Measurements from ENCODE around the gene TNFSF4. TPM values are rescaled to one million over a fixed set of nuclear protein-coding genes. Genes with fewer than 3 reads are reported as not detected.

TNFSF4 gene
- total RNA-seq, 2 donors from 2014 or later = 3.3 to 6.2 TPM

GRCh38 chr1:173148971-173149370 is 58.2 kb downstream of the TNFSF4 start:
- Histone ChIP-seq H3K36me3 (ENCODE audit: control insufficient read depth, insufficient read depth, low read length) (no peaks in the 10 kb centered on the region), H3K27ac (ENCODE audit: low read depth, low read length) (no peak overlapping the region), H3K9me3 (ENCODE audit: control insufficient read depth, low read length) (peaks cover 13% of the 10 kb centered on the region), H3K4me1 (ENCODE audit: control insufficient read depth, insufficient read depth, low read length) (no peaks in the 10 kb centered on the region), H3K4me3 (ENCODE audit: low read length) (no peak overlapping the region), H3K27me3 (ENCODE audit: control insufficient read depth, insufficient read depth, low read length, poor library complexity, severe bottlenecking) (no peaks in the 10 kb centered on the region), H3K9ac (ENCODE audit: extremely low read depth, low read length, poor library complexity, severe bottlenecking) (no peak overlapping the region)
- WGBS, 2 experiments (ENCODE audit: insufficient coverage in 1 of 2, insufficient read length in 1 of 2) = 94 to 100% methylated on average over 1 of the region's 2 CpGs
- DNase-seq = no peak
- no peak overlapping the region for H3K4me3 Mint-ChIP-seq
- no peak for TF ChIP-seq CTCF (conservative IDR thresholded peaks at IDR 0.05)
- H3K27me3 Mint-ChIP-seq (ENCODE audit: insufficient read depth) = peaks cover 3% of the 10 kb centered on the region
- peaks cover 4% of the 10 kb centered on the region for H3K36me3 Mint-ChIP-seq (ENCODE audit: low read depth)
- H3K4me1 Mint-ChIP-seq = no peaks in the 10 kb centered on the region
- no peak overlapping the region for H3K27ac Mint-ChIP-seq
- H3K9me3 Mint-ChIP-seq = peaks cover 24% of the 10 kb centered on the region

GRCh38 chr1:173148545-173148944 is 58.6 kb downstream of the TNFSF4 start:
- WGBS, 2 experiments (ENCODE audit: insufficient coverage in 1 of 2, insufficient read length in 1 of 2) = 86% methylated on average over 1 to 2 of the region's 2 CpGs
- H3K9me3 Mint-ChIP-seq = peaks cover 20% of the 10 kb centered on the region

GRCh38 chr1:173140733-173141132 is 66.4 kb downstream of the TNFSF4 start:
- H3K4me3 Mint-ChIP-seq = no peak overlapping the region
- no peak overlapping the region for H3K27ac ChIP-seq (ENCODE audit: low read depth, low read length)
- no peak overlapping the region for H3K4me3 ChIP-seq (ENCODE audit: low read length)
- H3K36me3 ChIP-seq (ENCODE audit: control insufficient read depth, insufficient read depth, low read length) = no peaks in the 10 kb centered on the region
- H3K27me3 ChIP-seq (ENCODE audit: control insufficient read depth, insufficient read depth, low read length, poor library complexity, severe bottlenecking) = no peaks in the 10 kb centered on the region
- H3K9ac ChIP-seq (ENCODE audit: extremely low read depth, low read length, poor library complexity, severe bottlenecking) = no peak overlapping the region
- no peaks in the 10 kb centered on the region for H3K4me1 ChIP-seq (ENCODE audit: control insufficient read depth, insufficient read depth, low read length)
- TF ChIP-seq CTCF (conservative IDR thresholded peaks at IDR 0.05) = no peak
- no peaks in the 10 kb centered on the region for H3K4me1 Mint-ChIP-seq
- no peaks in the 10 kb centered on the region for H3K9me3 ChIP-seq (ENCODE audit: control insufficient read depth, low read length)
- WGBS, 2 experiments (ENCODE audit: insufficient coverage in 1 of 2, insufficient read length in 1 of 2) = 82 to 100% methylated on average over 2 of the region's 2 CpGs
- no peak for DNase-seq
- H3K36me3 Mint-ChIP-seq (ENCODE audit: low read depth) = no peaks in the 10 kb centered on the region
- no peaks in the 10 kb centered on the region for H3K27me3 Mint-ChIP-seq (ENCODE audit: insufficient read depth)
- no peak overlapping the region for H3K27ac Mint-ChIP-seq
- peaks cover 6% of the 10 kb centered on the region for H3K9me3 Mint-ChIP-seq

More at GRCh38 chr1:173148545-173148944, 58.6 kb downstream of the TNFSF4 start:
- H3K4me1 ChIP-seq (ENCODE audit: control insufficient read depth, insufficient read depth, low read length) = no peaks in the 10 kb centered on the region
- peaks cover 3% of the 10 kb centered on the region for H3K27me3 Mint-ChIP-seq (ENCODE audit: insufficient read depth)
- peaks cover 4% of the 10 kb centered on the region for H3K36me3 Mint-ChIP-seq (ENCODE audit: low read depth)
- H3K27ac ChIP-seq (ENCODE audit: low read depth, low read length) = no peak overlapping the region
- DNase-seq = no peak
- no peaks in the 10 kb centered on the region for H3K36me3 ChIP-seq (ENCODE audit: control insufficient read depth, insufficient read depth, low read length)
- H3K27ac Mint-ChIP-seq = no peak overlapping the region
- no peak overlapping the region for H3K4me3 ChIP-seq (ENCODE audit: low read length)
- H3K27me3 ChIP-seq (ENCODE audit: control insufficient read depth, insufficient read depth, low read length, poor library complexity, severe bottlenecking) = no peaks in the 10 kb centered on the region
- no peaks in the 10 kb centered on the region for H3K4me1 Mint-ChIP-seq
- H3K9me3 ChIP-seq (ENCODE audit: control insufficient read depth, low read length) = peaks cover 9% of the 10 kb centered on the region
- no peak for TF ChIP-seq CTCF (conservative IDR thresholded peaks at IDR 0.05)
- H3K9ac ChIP-seq (ENCODE audit: extremely low read depth, low read length, poor library complexity, severe bottlenecking) = no peak overlapping the region
- no peak overlapping the region for H3K4me3 Mint-ChIP-seq
